HepG2 (cell line): Measurements from ENCODE around the gene SYNM. TPM values are rescaled to one million over a fixed set of nuclear protein-coding genes. Genes with fewer than 3 reads are reported as not detected.

Source experiments
- ATAC-seq: fragments of 200-7000 bp; cut with Tn5 transposase; 3 replicates; pipeline ENCODE4 v1.9.1; 2020; ENCODE audit warnings: mild to moderate bottlenecking, moderate library complexity
- BruUV-seq: library from RNA; stranded (reverse); fragments of 400-500 nt; replicated peaks from 2 replicates; lab custom pipeline; 2021; lab: Mats Ljungman, UMichigan
- CTCF ChIA-PET: fragments of 300-600 bp; formaldehyde crosslinking; extraction: SDS; loops from one replicate; lab custom pipeline; 2021; ENCODE audit warnings: low total read pairs, inconsistent platforms, low intra/inter-chr PET ratio; lab: Yijun Ruan, JAX
- POLR2A ChIA-PET: fragments of 350-600 bp; sonication (Branson Sonifier 250); formaldehyde crosslinking; loops from one replicate; lab custom pipeline; 2020; ENCODE audit warnings: antibody characterized with exemption, inconsistent platforms; lab: Yijun Ruan, JAX
- DNase-seq: peaks from one replicate; pipeline ENCODE4 v3.0.0-alpha.2; 2015; ENCODE audit warnings: low spot score
- FAIRE-seq: peaks from 3 replicates; lab custom pipeline; 2011; peaks lifted over from hg19 to GRCh38; lab: Jason Lieb, UNC
- H2AFZ ChIP-seq: one replicate; pipeline ENCODE4 v1.6.1; 2011; ENCODE audit warnings: low read length, inconsistent platforms
- H3K27ac ChIP-seq: fragments of 300-600 bp; 3 replicates; pipeline ENCODE4 v1.8.0; 2011; ENCODE audit warnings: mixed run types, mild to moderate bottlenecking, mixed read lengths, low read length, inconsistent platforms; ENCODE audit not compliant: insufficient read depth; ENCODE audit errors: extremely low read length
- H3K27me3 ChIP-seq, 2 experiments: fragments of 200-600 bp in 1 of 2; 2 replicates in 1 of 2; 3 replicates in 1 of 2; pipeline versions ENCODE4 v1.6.0 to v1.8.0; 2011; ENCODE audit warnings: low read length in 2 of 2, mild to moderate bottlenecking in 2 of 2, moderate library complexity in 2 of 2, inconsistent platforms in 1 of 2; ENCODE audit not compliant: insufficient read depth in 2 of 2, control insufficient read depth in 1 of 2
- H3K36me3 ChIP-seq, 2 experiments: fragments of 200-600 bp in 1 of 2; replicated peaks in 1 of 2; 2 replicates in 1 of 2; 3 replicates in 1 of 2; pipeline versions ENCODE4 v1.5.1 to v1.8.0; 2011; ENCODE audit warnings: low read length in 2 of 2, inconsistent platforms in 1 of 2; ENCODE audit not compliant: insufficient read depth in 2 of 2, control insufficient read depth in 1 of 2
- H3K4me1 ChIP-seq: 2 replicates; pipeline ENCODE4 v1.5.1; 2012; ENCODE audit warnings: low read length, inconsistent platforms; ENCODE audit not compliant: insufficient read depth
- H3K4me2 ChIP-seq: 2 replicates; pipeline ENCODE4 v1.6.0; 2011; ENCODE audit warnings: low read depth, low read length, inconsistent platforms
- H3K4me3 ChIP-seq, 3 experiments: fragments of 200-600 bp in 1 of 3; sonication (generic), shearing (Covaris generic) in 1 of 3; replicated peaks in 1 of 3; 2 replicates each; pipeline ENCODE4 v1.5.1; 2011 to 2016; ENCODE audit warnings: low read length in 3 of 3, inconsistent platforms in 2 of 3, low read depth in 2 of 3, mild to moderate bottlenecking in 2 of 3, control low read depth in 1 of 3, mixed read lengths in 1 of 3; ENCODE audit not compliant: insufficient read depth in 1 of 3
- H3K79me2 ChIP-seq: one replicate; pipeline ENCODE4 v1.6.1; 2011; ENCODE audit warnings: low read length, inconsistent platforms; ENCODE audit not compliant: insufficient read depth
- H3K9ac ChIP-seq: 2 replicates; pipeline ENCODE4 v1.6.0; 2011; ENCODE audit warnings: mild to moderate bottlenecking, low read depth, low read length, inconsistent platforms; ENCODE audit not compliant: insufficient read depth
- H3K9me3 ChIP-seq: 2 replicates; pipeline ENCODE4 v1.5.1; 2012; ENCODE audit warnings: mild to moderate bottlenecking, low read length
- H4K20me1 ChIP-seq: 2 replicates; pipeline ENCODE4 v1.6.0; 2011; ENCODE audit warnings: inconsistent platforms, mild to moderate bottlenecking, low read length, moderate library complexity; ENCODE audit not compliant: insufficient read depth
- BRF2 ChIP-seq: sonication (generic); formaldehyde crosslinking; IDR thresholded peaks from 2 replicates; pipeline ENCODE4 v1.8.1; 2022; ENCODE audit warnings: mild to moderate bottlenecking, missing genetic modification reagents
- ESRRA ChIP-seq: sonication (generic); formaldehyde crosslinking; IDR thresholded peaks from 2 replicates; pipeline ENCODE4 v1.5.1; 2020; ENCODE audit warnings: mild to moderate bottlenecking, low read depth, missing genetic modification reagents
- HES4 ChIP-seq: sonication (generic); formaldehyde crosslinking; IDR thresholded peaks from 2 replicates; pipeline ENCODE4 v1.9.0; 2021; ENCODE audit warnings: mild to moderate bottlenecking, missing genetic modification reagents, borderline replicate concordance
- HIVEP1 ChIP-seq: sonication (generic); formaldehyde crosslinking; IDR thresholded peaks from 2 replicates; pipeline ENCODE4 v1.4.0; 2020; ENCODE audit warnings: mild to moderate bottlenecking, missing genetic modification reagents
- HNRNPUL1 ChIP-seq: fragments of 200-400 bp; formaldehyde crosslinking; IDR thresholded peaks from 2 replicates; pipeline ENCODE4 v1.6.1; 2017; ENCODE audit warnings: low read depth, mild to moderate bottlenecking, low read length, moderate library complexity
- IKZF5 ChIP-seq: IDR thresholded peaks from 2 replicates; pipeline ENCODE4 v1.6.1; 2018; ENCODE audit warnings: missing genetic modification reagents, mild to moderate bottlenecking, missing compliant biosample characterization
- MLX ChIP-seq: IDR thresholded peaks from 2 replicates; pipeline ENCODE4 v1.6.1; 2016
- PHF20 ChIP-seq: sonication (generic); formaldehyde crosslinking; IDR thresholded peaks from 2 replicates; pipeline ENCODE4 v1.5.0; 2020; ENCODE audit warnings: mild to moderate bottlenecking, missing genetic modification reagents
- RORA ChIP-seq: sonication (generic); formaldehyde crosslinking; IDR thresholded peaks from 2 replicates; pipeline ENCODE4 v1.5.0; 2020; ENCODE audit warnings: mild to moderate bottlenecking, missing genetic modification reagents, moderate library complexity
- ZBED4 ChIP-seq: sonication (generic); formaldehyde crosslinking; IDR thresholded peaks from 2 replicates; pipeline ENCODE4 v1.4.0; 2020; ENCODE audit warnings: missing genetic modification reagents, borderline replicate concordance
- ZNF280D ChIP-seq: sonication (generic); formaldehyde crosslinking; IDR thresholded peaks from 2 replicates; pipeline ENCODE4 v1.5.1; 2020; ENCODE audit warnings: mild to moderate bottlenecking, missing genetic modification reagents
- ZNF572 ChIP-seq: sonication (generic); formaldehyde crosslinking; IDR thresholded peaks from 2 replicates; pipeline ENCODE4 v1.5.1; 2020; ENCODE audit warnings: mild to moderate bottlenecking, missing genetic modification reagents
- ZNF580 ChIP-seq: IDR thresholded peaks from 2 replicates; pipeline ENCODE4 v1.6.1; 2016; ENCODE audit warnings: low read depth, borderline replicate concordance
- ZNF672 ChIP-seq: sonication (generic); formaldehyde crosslinking; IDR thresholded peaks from 2 replicates; pipeline ENCODE4 v1.8.1; 2022; ENCODE audit warnings: missing genetic modification reagents
- ZNF703 ChIP-seq: sonication (generic); formaldehyde crosslinking; IDR thresholded peaks from 2 replicates; pipeline ENCODE4 v1.5.1; 2020; ENCODE audit warnings: missing genetic modification reagents, mild to moderate bottlenecking, moderate library complexity, borderline replicate concordance
- WGBS: methylation state at CpG from one replicate; pipeline ENCODE4 v1.1.6; 2017; ENCODE audit warnings: low lambda C conversion rate; 5-methylcytosine and 5-hydroxymethylcytosine counted together
- in situ Hi-C: cut with HindIII; loops from 2 replicates; pipeline ENCODE4 v1.10.0; 2017; ENCODE audit warnings: low pct_unique_long_range_greater_than_20kb; ENCODE audit not compliant: extremely low pct_ligation_motif_present
- intact Hi-C: fragments of 100-400 bp; cut with micrococcal nuclease; formaldehyde crosslinking; loops from one replicate; pipeline ENCODE4 v1.10.0; 2022; ENCODE audit not compliant: unreplicated experiment
- polyA plus RNA-seq, 8 experiments: library from polyadenylated mRNA; depleted of rRNA in 3 of 8; stranded (reverse) in 7 of 8; unstranded in 1 of 8; fragments of >200 nt; fragmentation: Illumina TruSeq in 4 of 8; extraction: Trizol in 4 of 8; gene quantifications; 2 replicates each; pipeline versions ENCODE4 v1.2.1 to v1.2.3, GENCODE V29; 2011 to 2016; ENCODE audit warnings: low read depth in 4 of 8, missing spikeins in 1 of 8, mixed read lengths in 1 of 8; ENCODE audit not compliant: insufficient read depth in 1 of 8
- total RNA-seq, 5 experiments: library from RNA; depleted of rRNA; stranded (reverse); fragments of >200 nt; fragmentation: Illumina TruSeq; extraction: Trizol; gene quantifications; 2 replicates each; pipeline ENCODE4 v1.2.3, GENCODE V29; 2016; ENCODE audit warnings: low read depth in 1 of 5

Gene SYNM
- total and polyA plus RNA-seq, 2 of the 13 experiments (the other 11 are each of a cell fraction or from before 2014, with no cell fraction given), result 1.1 to 3.7 TPM

GRCh38 chr15:99068186-99068585 is 36.7 kb upstream of the SYNM start:
- no TSS peak for BruUV-seq
- CTCF ChIA-PET, result no interaction called here
- Histone ChIP-seq H4K20me1 (no peaks in the 10 kb centered on the region), H3K79me2 (no peaks in the 10 kb centered on the region), H3K27ac (no peak overlapping the region), H3K4me1 (no peaks in the 10 kb centered on the region), H3K9ac (no peak overlapping the region), H3K27me3 (peaks cover 3 to 61% of the 10 kb centered on the region in 2 experiments; a peak in 4 of 5 replicates), H3K4me3 (no peak overlapping the region), H3K9me3 (no peaks in the 10 kb centered on the region), H3K4me2 (no peak overlapping the region), H3K36me3 (no peaks in the 10 kb centered on the region), H2AFZ (no peak overlapping the region)
- no peak for ATAC-seq
- FAIRE-seq, result no peak
- no peak for DNase-seq
- WGBS, result 46% methylated on average over 3 of the region's 6 CpGs
- POLR2A ChIA-PET, result no interaction called here
- in situ Hi-C loops (no loop called here), intact Hi-C loops (no loop called here)
- TF ChIP-seq ZNF703 (CRISPR knock-in tag), result no peak
- no peak for TF ChIP-seq HIVEP1
- TF ChIP-seq ZBED4 (CRISPR knock-in tag), result no peak
- TF ChIP-seq HNRNPUL1, result no peak
- no peak for TF ChIP-seq ZNF672 (CRISPR knock-in tag)
- TF ChIP-seq MLX (CRISPR knock-in tag), result no peak
- TF ChIP-seq BRF2 (CRISPR knock-in tag), result no peak
- no peak for TF ChIP-seq HES4 (CRISPR knock-in tag)
- TF ChIP-seq RORA (CRISPR knock-in tag), result no peak
- no peak for TF ChIP-seq ESRRA
- no peak for TF ChIP-seq PHF20 (CRISPR knock-in tag)
- TF ChIP-seq ZNF280D (CRISPR knock-in tag), result no peak
- no peak for TF ChIP-seq ZNF580 (CRISPR knock-in tag)
- TF ChIP-seq IKZF5 (CRISPR knock-in tag), result no peak
- no peak for TF ChIP-seq ZNF572 (CRISPR knock-in tag)
